GM19025 (cell line): ENCODE data around the gene ANKLE2.
"Not testable (repeated sequence)": the region's sequence is repeated elsewhere in the genome, so short reads cannot be mapped to it uniquely, and the experiment has no call there.

Experiments used
- ATAC-seq: cut with Tn5 transposase; IDR thresholded peaks from one replicate; pipeline ENCODE4 v1.9.1; 2021; ENCODE audit warnings: mild to moderate bottlenecking, low read depth, moderate library complexity; ENCODE audit not compliant: unreplicated experiment

The ANKLE2 gene

DNA sequence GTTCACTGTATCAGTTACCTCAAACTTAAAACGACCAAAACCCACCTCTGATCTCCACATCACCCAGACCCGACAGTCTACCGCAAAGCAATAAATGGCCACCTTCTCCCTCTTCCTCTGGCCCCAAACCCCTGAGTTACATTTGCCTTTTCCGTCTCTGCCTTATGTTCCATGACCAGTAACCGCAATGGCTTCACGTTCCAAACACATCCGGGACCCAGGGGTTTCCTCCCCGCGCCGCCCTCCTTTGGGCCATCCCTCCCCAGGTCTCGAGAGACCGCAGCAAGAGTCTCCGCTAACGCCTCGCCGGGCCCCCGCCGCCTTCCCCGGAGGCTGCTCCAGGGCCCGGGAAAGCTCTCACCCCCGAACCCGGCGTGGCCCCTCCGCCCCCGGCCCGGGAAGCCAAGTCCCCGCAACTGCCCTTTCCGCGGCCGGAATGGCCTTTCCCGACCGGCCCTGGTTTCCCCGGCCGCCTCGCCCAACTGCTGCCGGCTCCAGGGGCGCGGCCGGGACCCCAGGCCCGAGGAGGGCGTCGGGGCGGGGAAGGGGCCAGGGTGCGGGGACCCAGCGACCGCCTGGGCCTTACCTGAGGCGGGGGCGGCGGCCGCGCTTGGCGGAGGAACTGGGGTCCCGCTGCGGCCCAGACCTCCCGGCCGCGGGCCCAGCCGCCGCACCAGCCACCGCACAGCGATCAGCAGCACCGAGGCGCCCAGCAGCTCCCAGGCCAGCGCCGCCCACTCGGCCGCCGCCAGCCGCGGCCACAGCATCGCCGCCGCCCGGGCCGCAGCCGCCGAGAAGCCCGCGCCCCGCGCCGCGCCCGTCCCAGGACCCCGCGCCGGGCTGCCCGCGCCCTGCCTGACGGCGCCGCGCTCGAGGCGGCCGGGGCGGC is at the start of gene ANKLE2:
Gene ANKLE2, minus strand, starts transcription at position 801 of the 889 bp plus-strand sequence. Its CDS starts 34 bp downstream, at position 767.
- peak; percentile 36 for ATAC-seq

DNA sequence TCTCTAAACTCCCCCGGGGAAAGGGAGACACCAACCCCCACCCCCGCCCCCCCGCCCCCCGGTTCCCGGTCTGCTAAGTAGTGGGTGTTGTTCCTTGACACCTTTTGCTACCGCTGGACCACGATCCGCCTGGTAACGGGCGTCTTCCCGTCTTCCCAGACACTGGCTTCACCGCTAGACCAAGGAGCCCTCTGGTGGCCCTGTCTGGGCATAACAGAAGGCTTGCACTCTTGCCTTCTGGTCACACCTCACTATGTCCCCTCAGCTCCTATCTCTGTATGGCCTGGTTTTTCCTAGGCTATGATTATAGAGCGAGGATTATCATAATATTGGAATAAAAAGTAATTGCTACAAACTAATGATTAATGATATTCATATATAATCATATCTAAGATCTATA is 47.8 kb upstream of the ANKLE2 start:
- ATAC-seq: not testable (repeated sequence)

DNA sequence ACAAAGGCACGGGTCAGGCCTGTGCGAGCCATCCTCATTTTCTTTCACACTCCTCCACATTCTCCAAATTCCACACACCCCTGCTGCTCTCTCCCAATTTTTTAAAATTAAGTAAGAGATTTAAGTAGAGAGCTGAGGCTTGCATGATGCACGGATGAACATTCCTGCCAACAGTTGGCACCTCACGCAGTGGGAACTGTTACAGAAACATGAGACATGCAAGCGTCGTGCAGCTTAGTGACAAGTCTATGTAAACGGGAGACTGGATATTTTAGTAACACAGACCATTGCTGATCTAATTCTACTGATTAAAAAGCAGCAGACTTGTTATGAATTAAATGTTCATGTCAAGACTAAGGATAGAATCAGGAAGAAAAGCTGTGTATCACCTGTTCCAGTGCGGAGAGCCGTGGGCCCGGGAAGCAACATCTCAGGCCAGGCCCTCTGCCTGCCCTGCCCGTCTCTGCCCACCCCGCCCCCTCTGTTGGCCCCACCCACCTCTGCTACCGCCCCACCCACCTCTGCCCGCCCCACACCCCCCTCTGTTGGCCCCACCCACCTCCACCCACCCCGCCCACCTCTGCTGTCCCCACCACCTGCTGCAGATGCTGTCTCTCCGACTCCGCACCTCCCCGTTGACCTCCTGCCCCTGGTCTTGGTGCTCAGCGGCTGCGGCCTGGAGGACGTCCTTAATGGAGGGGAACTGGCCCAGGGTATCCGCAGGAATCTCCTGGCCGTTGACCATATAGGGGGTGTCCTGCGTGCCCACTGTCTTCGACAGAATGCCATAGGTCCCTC is 45.9 kb upstream of the ANKLE2 start:
- no peak for ATAC-seq

DNA sequence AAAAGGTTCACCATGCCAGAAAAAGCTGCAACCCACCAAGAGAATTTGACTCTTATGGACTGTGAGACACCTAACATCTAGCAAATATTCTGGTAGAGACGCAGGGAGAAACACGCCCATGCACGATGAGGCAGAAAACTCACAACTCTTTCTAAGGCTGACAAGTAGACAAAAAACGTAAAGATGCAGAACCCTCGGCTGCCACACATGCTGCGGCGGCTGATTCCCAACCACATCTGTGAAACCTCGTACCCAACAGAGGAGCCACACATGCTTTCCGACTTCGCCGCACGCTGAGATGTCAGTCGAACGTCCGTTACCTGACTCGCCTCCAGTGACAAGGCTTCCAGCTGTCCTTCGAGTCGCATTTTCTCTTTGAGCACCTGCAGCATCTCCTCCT is 45.2 kb upstream of the ANKLE2 start:
- ATAC-seq: no peak

DNA sequence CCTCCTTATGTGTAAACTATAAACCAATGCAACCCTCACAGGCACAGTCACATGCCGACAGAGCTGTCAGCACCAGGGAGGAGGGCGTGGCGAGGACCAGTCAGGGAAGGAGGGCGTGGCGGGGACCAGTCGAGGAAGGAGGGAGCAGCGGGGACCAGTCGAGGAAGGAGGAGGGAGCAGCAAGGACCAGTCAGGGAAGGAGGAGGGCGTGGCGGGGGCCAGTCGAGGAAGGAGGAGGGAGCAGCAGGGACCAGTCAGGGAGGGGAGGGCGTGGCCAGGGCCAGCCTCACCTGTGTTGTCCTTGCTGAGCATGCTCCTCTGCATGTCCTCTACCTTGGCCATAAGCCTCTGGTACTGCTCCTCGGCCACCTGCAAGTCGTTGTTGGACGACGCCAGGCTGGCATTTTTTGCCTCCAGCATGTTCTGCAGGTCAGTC is 42.8 kb upstream of the ANKLE2 start:
- no peak for ATAC-seq

DNA sequence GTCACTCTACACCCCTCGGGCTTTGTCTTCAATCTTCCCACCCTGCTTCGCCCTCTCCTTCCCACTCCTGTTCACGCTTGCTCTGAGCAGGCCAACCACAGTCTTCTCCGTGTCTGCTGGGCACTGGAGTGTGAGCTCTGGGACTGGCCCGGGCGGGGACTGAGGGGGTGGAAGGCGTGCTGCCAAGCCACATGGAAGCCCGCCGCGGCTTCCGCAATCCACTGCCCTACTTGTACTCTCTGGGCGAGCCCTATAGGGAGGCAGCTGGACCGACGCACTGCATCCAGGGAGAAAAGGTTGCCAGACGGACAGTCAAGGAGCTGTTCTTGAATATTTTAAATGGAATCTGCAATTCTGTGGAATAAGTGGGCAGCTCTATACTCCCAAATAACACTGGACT is 42.3 kb upstream of the ANKLE2 start:
- ATAC-seq: no peak

DNA sequence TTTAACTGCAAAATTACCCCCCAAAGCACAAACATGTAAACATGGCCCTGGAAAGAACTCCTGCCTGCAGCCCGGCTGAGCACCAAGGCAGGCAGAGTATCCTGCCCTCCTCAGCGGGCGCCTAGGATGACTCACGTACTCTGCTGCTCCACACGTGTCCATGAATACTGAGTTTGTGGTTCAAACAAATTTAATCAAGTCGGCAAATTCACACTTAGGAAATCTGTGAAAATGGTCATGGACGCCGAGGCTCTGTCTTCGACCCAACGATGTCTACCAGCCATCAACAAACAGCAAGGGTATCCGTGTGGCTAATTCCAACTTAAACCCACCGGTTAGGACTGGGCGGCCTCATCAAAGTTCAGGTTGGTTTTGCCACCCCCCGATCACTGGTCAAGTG is 41.5 kb upstream of the ANKLE2 start:
- ATAC-seq: no peak

DNA sequence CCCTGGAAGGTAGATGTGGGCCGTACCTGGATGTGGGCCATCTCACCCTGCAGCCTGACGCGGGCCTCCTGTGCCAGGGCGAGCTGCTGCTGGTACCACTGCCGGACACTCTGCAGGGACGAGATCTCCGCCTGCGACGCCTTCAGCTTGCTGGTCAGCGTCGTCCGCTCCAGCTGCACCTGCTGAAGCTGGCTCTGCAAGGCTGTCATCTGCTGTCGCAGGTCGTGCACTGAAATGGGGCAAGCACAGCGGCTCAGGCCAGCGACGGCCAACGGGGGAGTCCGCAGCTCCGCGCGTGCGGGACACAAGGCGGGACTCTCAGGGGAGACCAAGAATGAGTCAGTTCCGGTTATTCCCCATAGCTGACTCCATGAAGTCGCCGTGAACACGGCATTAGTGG is 40.1 kb upstream of the ANKLE2 start:
- no peak for ATAC-seq

DNA sequence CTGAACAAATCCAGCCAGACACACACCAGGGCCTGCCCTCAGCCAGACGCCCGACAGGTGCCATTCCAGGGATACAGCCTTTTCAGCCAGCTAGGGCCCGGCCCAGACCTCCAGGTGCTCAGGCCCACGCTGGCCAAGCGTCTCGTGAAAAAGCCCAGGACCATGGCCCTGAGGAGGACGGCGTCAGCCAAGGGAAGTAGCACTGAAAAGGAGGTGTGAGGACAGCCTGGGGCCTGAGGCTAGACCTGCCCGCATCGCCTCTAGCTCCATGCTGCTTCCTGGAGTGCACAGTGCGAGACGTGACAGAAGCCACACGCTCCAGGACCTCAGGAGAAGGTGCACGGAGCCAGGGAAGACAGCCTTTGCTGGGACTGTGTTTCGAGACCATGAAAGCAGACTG is 37.2 kb upstream of the ANKLE2 start:
- no peak for ATAC-seq

DNA sequence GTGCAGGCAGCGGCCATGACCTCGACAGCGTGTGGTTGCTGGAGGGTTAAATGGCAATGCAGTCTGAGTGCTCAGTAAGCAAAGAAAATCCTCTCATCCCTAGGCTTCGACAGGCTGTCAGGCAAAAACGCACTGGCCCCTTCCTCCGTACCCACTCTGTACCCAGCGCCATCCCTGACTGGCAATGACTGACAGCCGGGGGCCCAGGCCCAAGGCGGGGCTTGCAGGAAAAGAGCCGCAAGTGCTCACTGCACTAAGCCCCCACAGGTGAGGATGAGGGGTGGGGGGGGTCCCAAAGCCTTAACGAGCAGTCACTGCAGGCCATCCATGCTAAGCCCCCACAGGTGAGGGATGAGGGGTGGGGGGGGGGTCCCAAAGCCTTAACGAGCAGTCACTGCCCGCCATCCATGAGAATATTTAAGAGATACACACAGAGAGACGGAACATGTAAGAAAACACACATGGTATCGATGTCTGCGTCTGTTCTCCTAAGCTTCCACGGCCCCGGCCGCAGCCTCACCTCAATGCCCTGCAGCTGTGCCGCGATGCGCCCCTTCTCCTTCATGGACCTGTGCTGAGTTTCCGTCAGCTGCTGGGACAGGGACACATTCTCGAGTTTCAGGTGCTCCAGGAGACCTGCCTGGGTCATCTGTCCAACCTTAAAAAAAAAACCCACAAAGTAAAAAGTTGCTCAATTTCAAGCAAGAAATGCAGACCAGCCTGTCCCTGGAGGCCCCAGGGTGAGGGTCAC is 36.4 kb upstream of the ANKLE2 start:
- ATAC-seq: no peak

DNA sequence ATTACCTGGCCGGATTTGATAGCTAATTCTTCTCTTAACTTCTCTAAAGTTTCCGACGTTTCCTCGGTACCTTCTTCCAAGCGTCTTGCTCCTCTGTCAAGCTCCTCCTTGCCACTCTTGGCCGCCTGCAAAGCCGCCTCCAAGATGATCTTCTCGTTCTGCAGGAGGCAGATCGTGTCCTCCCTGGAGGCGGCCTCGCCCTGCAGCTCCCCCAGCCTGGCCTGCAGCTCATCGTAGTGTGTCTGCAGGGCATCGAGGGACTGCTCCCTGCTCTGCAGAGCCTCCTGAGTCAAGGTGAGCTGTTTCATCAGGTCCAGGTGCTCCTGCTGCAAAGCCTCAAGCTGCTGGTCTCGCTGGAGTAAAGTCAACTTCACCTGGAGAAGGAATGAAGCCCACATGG is 34.2 kb upstream of the ANKLE2 start:
- no peak for ATAC-seq

DNA sequence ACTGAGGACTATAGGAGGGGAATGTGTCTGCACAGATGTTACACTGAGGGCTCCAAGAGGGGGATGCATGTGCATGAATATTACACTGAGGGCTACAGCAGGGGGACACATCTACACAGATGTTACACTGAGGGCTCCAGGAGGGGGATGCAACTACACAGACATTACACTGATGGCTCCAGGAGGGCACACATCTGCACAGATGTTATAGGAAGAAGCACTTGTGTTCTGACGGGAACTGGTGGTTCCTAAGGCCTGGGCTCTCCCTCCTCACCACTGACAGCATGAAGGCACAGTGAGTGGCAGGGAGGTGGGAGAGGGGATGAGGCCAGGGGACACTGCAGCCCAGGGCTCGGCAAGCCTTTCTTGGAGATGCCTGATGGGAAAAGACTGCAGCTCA is 30.3 kb upstream of the ANKLE2 start:
- not testable (repeated sequence) for ATAC-seq

DNA sequence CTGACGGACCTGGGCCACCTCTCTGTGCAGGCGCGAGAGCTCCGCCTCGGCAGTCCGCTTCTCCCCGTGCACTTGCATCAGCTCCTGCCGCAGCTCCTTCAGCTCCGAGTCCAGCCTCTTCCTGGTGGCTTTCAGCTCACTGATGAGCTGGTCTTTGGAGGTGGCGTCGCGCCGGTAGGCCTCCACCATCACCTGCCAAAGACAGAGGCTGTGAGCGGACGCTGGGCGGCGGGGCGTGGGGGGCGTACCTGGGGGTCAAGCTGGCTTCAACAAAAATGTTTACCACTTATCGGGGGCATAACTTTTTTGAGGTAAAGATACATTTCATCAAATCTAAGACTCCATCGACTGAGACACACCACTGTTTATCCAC is 27.5 kb upstream of the ANKLE2 start:
- ATAC-seq: no peak

DNA sequence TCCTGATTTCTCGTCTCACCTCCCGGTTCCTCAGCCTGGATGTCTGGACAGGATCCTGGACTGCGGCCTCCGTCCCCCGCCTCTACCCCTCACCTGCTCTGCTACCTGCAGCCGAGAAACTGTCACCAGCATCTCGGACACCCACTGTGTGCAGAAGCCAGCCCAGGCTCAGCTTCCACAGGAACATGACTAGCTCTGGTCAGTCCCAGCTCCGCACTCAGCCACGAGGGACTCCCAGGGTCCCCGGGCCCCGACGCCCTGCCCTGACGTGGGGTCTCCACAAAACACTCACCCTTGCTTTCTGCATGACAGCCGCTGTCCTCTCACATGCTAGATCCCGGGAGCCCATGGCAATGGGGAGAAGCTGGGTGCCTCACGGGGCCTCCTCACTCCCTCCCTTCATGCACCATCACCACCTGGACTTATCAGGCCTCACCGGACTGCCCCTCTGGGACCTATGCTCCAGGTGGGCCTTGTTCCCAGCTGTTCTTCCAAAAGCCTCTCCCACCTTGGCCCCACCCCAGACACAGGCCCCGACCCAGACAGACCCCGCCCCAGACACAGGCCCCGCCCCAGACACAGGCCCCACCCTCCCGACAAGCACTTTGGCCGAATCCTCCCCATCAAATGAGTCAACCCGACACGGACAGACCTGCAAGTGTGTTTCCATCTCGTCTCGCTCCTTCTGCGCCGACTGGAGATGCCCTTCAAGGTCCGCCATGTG is 26.9 kb upstream of the ANKLE2 start:
- ATAC-seq: no peak

DNA sequence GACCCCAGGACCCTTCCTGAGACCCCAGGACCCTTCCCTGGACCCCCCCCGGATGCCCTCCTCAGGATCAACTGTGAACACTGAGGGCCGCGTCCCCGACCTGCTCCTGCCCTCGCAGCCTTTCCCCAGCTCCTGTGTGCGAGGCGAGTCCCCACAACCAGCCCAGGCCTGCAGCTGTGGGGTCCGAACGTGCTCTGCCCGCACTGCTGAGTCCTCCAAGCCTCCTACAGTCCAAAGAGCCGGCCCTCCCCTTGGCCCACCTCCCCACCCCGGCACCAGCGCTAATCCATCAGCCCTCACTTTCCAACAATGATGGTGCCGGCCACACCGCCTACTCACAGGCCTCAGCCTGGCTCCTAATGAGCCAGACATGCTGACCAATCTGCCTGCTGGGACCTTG is 26.2 kb upstream of the ANKLE2 start:
- ATAC-seq: no peak

DNA sequence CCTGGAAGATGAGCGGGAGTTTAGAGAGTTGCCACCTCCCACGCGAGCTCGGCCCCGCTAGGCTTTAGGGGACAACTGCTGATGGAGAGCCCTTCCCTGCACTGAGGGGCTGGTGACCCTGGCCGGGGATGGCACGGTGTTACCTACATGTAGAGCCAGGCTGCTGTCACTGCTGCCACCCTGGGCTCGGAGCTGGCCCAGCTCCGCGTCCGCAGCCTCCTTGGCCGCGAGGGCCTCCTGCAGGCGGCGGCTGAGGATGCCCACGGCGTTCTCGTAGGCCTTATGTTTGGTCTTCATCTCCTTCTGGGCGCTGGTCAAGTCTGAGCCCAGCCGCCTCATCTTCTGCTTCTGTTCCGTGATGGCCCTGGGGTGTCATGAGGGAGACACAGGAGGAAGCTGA is 24.6 kb upstream of the ANKLE2 start:
- no peak for ATAC-seq

DNA sequence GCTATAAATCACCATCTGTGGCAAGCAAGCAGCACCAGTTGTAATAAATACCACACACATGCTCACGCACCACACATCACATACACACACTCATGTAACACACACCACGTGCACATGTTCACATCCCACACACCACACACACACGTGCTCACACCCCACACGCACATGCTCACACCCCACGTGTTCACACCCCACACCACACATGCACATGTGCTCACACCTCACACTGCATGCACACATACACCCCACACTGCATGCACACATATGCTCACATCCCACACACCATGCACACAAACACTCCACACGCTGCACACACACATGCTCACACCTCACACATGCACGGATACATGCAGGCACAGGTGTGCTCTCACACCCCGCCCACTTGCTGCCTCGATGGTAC is 22.9 kb upstream of the ANKLE2 start:
- no peak for ATAC-seq

DNA sequence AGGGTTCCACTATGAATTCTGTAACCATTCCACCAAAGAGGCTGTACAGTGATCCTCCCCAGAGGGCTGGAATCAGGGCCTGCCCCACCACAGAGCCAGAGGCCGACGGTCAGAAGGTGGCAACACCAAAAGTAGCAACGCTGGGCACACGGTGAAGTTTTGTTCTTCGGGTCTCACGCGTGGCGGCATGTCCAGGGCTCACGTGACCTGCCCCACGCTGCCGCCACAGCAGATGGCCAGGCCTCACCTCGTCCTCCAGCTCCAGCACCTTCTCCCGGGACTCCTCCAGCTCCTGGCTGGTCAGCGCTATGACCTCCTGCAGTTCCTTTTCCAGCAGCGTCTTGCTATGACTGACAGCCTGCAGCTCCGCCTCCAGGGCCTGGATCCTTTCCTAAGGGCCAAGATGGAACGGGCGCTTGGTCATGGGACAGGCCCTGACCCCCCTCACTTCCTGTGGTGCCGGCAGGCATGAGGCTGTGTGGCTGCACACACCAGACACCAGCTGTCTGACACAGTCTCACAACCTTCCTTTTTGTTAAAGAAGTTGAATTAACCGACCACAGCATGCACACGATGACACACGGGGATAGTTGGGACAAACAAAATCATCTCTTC is 22.4 kb upstream of the ANKLE2 start:
- no peak for ATAC-seq

DNA sequence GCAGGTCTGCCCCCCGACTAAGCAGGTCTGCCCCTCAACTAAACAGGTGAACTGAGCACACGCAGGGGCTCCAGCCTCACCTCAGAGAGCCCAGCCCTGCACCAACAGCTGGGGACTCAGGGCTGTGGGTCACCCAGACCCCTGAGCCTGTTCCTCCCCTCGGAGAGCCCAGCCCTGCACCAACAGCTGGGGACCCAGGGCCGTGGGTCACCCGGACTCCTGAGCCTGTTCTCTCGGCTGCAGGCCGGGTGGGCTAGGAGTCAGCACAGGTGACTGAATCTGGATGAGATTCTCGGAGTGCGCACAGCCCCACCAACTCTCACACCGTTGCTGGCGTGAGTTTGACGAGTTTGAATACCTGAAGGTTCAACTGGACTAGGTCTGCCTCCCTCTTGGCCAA is 20.3 kb upstream of the ANKLE2 start:
- no peak for ATAC-seq

DNA sequence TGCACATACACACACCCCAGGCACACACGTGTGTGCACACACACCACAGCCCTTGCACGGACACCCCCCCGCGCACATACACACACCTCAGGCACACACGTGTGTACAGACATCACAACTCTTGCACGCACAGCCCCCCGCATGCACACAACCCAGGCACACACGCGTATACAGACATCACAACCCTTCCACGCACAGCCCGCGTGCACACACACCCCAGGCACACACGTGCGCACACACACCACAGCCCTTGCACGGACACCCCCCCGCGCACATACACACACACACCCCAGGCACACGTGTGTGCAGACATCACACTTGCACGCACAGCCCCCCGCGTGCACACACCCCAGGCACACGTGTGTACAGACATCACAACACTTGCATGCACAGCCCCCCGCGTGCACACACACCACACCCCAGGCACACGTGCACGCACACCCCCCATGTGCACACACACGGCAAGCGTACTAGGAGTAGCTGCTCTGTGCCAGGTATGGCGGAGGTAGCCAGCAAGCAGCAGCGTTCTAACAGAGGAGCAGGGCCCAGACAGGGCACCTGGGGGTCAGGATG is 18.2 kb upstream of the ANKLE2 start:
- no peak for ATAC-seq
